Testis (tissue), 2 donors: ENCODE results near the gene KLRF1.

Experiments used
- POLR2A ChIP-seq: fragments of 450-650 bp; IDR thresholded peaks from one replicate; pipeline ENCODE4 v1.6.1; 2017; ENCODE audit warnings: antibody characterized with exemption, mild to moderate bottlenecking, moderate library complexity
- TF ChIP-seq, protein P1 (sequence below), 3 experiments: fragments of 450-650 bp in 2 of 3; fragments of 200-600 bp in 1 of 3; sonication (generic) in 1 of 3; IDR thresholded peaks; one replicate each; pipeline ENCODE4 v1.5.1; 2016 to 2019; ENCODE audit warnings: antibody characterized with exemption in 3 of 3, mild to moderate bottlenecking in 2 of 3, moderate library complexity in 1 of 3

DNA sequence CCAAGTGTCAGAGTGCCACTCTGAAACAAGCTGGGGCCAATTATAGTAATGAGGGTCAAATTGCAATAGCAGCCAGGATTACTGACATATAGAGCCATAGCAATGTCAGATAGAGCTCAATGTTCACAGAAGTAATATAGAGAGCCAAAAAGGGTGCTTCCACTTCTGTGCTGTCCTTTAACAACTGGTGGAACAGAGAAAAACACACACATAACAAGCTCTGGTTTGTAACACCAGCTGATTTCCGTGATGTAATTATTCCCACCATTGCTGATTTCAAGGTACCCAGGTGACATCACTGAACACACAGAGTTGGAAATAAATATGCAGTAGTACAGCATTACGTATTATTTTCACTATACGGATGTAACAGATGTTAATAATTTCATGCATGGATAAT, 44.9 kb downstream of the KLRF1 start:
- TF ChIP-seq, protein P1, sequence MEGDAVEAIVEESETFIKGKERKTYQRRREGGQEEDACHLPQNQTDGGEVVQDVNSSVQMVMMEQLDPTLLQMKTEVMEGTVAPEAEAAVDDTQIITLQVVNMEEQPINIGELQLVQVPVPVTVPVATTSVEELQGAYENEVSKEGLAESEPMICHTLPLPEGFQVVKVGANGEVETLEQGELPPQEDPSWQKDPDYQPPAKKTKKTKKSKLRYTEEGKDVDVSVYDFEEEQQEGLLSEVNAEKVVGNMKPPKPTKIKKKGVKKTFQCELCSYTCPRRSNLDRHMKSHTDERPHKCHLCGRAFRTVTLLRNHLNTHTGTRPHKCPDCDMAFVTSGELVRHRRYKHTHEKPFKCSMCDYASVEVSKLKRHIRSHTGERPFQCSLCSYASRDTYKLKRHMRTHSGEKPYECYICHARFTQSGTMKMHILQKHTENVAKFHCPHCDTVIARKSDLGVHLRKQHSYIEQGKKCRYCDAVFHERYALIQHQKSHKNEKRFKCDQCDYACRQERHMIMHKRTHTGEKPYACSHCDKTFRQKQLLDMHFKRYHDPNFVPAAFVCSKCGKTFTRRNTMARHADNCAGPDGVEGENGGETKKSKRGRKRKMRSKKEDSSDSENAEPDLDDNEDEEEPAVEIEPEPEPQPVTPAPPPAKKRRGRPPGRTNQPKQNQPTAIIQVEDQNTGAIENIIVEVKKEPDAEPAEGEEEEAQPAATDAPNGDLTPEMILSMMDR (IDR thresholded peaks at IDR 0.05) = no peak
- no peak for TF ChIP-seq POLR2A
